HepG2 (cell line): ENCODE results near the gene VWA7. TPM values are rescaled to one million over a fixed set of nuclear protein-coding genes. Genes with fewer than 3 reads are reported as not detected.

ENCODE experiments used
- ARID2 ChIP-seq: sonication (generic); formaldehyde crosslinking; IDR thresholded peaks from 2 replicates; pipeline ENCODE4 v1.8.1; 2022; ENCODE audit warnings: mild to moderate bottlenecking, missing genetic modification reagents, borderline replicate concordance
- CC2D1A ChIP-seq: sonication (generic); formaldehyde crosslinking; IDR thresholded peaks from 2 replicates; pipeline ENCODE4 v1.8.1; 2023; ENCODE audit warnings: mild to moderate bottlenecking, missing genetic modification reagents
- KDM2A ChIP-seq: sonication (generic); formaldehyde crosslinking; IDR thresholded peaks from 2 replicates; pipeline ENCODE4 v1.4.0; 2020; ENCODE audit warnings: low read depth, missing genetic modification reagents, borderline replicate concordance
- KLF15 ChIP-seq: sonication (generic); formaldehyde crosslinking; IDR thresholded peaks from 2 replicates; pipeline ENCODE4 v1.8.1; 2023; ENCODE audit warnings: borderline replicate concordance, mild to moderate bottlenecking, inconsistent platforms, missing genetic modification reagents, mixed read lengths
- KMT2B ChIP-seq: IDR thresholded peaks from 2 replicates; pipeline ENCODE4 v1.6.1; 2016; ENCODE audit warnings: missing genetic modification reagents, missing compliant biosample characterization
- NFKBIZ ChIP-seq: IDR thresholded peaks from 2 replicates; pipeline ENCODE4 v1.6.1; 2018; ENCODE audit warnings: missing genetic modification reagents, missing compliant biosample characterization
- NONO ChIP-seq, 2 experiments: fragments of 450-650 bp in 1 of 2; sonication (generic) in 1 of 2; formaldehyde crosslinking in 1 of 2; IDR thresholded peaks in 1 of 2; conservative IDR thresholded peaks in 1 of 2; 2 replicates each; pipeline versions ENCODE4 v1.6.1 to v1.8.0; 2017 to 2022; ENCODE audit warnings: mild to moderate bottlenecking in 1 of 2, missing genetic modification reagents in 1 of 2, moderate library complexity in 1 of 2
- PHF20 ChIP-seq: sonication (generic); formaldehyde crosslinking; IDR thresholded peaks from 2 replicates; pipeline ENCODE4 v1.5.0; 2020; ENCODE audit warnings: mild to moderate bottlenecking, missing genetic modification reagents
- SP5 ChIP-seq: IDR thresholded peaks from 2 replicates; pipeline ENCODE4 v1.6.1; 2016; ENCODE audit warnings: low read depth, borderline replicate concordance
- TGIF2 ChIP-seq: IDR thresholded peaks from 2 replicates; pipeline ENCODE4 v1.6.1; 2016; ENCODE audit warnings: control low read depth, missing compliant biosample characterization
- ZBTB7B ChIP-seq: sonication (generic); formaldehyde crosslinking; IDR thresholded peaks from 2 replicates; pipeline ENCODE4 v1.4.0; 2020; ENCODE audit warnings: missing genetic modification reagents
- ZEB1 ChIP-seq: IDR thresholded peaks from 2 replicates; pipeline ENCODE4 v1.6.1; 2012; ENCODE audit warnings: mild to moderate bottlenecking, low read depth, inconsistent platforms; ENCODE audit not compliant: insufficient replicate concordance
- ZNF180 ChIP-seq: sonication (generic); formaldehyde crosslinking; IDR thresholded peaks from 2 replicates; pipeline ENCODE4 v1.4.0; 2020; ENCODE audit warnings: low read depth, missing genetic modification reagents, borderline replicate concordance
- ZNF326 ChIP-seq: sonication (generic); formaldehyde crosslinking; IDR thresholded peaks from 2 replicates; pipeline ENCODE4 v1.4.0; 2020; ENCODE audit warnings: missing genetic modification reagents, borderline replicate concordance
- ZNF431 ChIP-seq: sonication (generic); formaldehyde crosslinking; IDR thresholded peaks from 2 replicates; pipeline ENCODE4 v1.9.0; 2022; ENCODE audit warnings: missing genetic modification reagents, low read depth, mild to moderate bottlenecking, borderline replicate concordance
- ZNF660 ChIP-seq: sonication (generic); formaldehyde crosslinking; IDR thresholded peaks from 2 replicates; pipeline ENCODE4 v1.5.1; 2020; ENCODE audit warnings: mild to moderate bottlenecking, low read depth, missing genetic modification reagents, borderline replicate concordance
- ZNF720 ChIP-seq: sonication (generic); formaldehyde crosslinking; IDR thresholded peaks from 2 replicates; pipeline ENCODE4 v1.4.0; 2020; ENCODE audit warnings: missing genetic modification reagents
- ZNF777 ChIP-seq: sonication (generic); formaldehyde crosslinking; IDR thresholded peaks from 2 replicates; pipeline ENCODE4 v1.4.0; 2020; ENCODE audit warnings: missing genetic modification reagents
- ZNF891 ChIP-seq: sonication (generic); formaldehyde crosslinking; IDR thresholded peaks from 2 replicates; pipeline ENCODE4 v1.5.0; 2020; ENCODE audit warnings: mild to moderate bottlenecking, missing genetic modification reagents
- ZSCAN20 ChIP-seq: sonication (generic); formaldehyde crosslinking; IDR thresholded peaks from 2 replicates; pipeline ENCODE4 v1.4.0; 2020; ENCODE audit warnings: missing genetic modification reagents, mild to moderate bottlenecking, borderline replicate concordance
- polyA plus RNA-seq, 8 experiments: library from polyadenylated mRNA; depleted of rRNA in 3 of 8; stranded (reverse) in 7 of 8; unstranded in 1 of 8; fragments of >200 nt; fragmentation: Illumina TruSeq in 4 of 8; extraction: Trizol in 4 of 8; gene quantifications; 2 replicates each; pipeline versions ENCODE4 v1.2.1 to v1.2.3, GENCODE V29; 2011 to 2016; ENCODE audit warnings: low read depth in 4 of 8, missing spikeins in 1 of 8, mixed read lengths in 1 of 8; ENCODE audit not compliant: insufficient read depth in 1 of 8
- total RNA-seq, 5 experiments: library from RNA; depleted of rRNA; stranded (reverse); fragments of >200 nt; fragmentation: Illumina TruSeq; extraction: Trizol; gene quantifications; 2 replicates each; pipeline ENCODE4 v1.2.3, GENCODE V29; 2016; ENCODE audit warnings: low read depth in 1 of 5
- TF ChIP-seq, protein P1 (sequence below): IDR thresholded peaks from 2 replicates; pipeline ENCODE4 v1.6.1; 2016; ENCODE audit warnings: low read depth, borderline replicate concordance
- TF ChIP-seq, protein P2 (sequence below): sonication (generic); formaldehyde crosslinking; IDR thresholded peaks from 2 replicates; pipeline ENCODE4 v1.4.0; 2020; ENCODE audit warnings: missing genetic modification reagents
- TF ChIP-seq, protein P3 (sequence below): sonication (generic); formaldehyde crosslinking; IDR thresholded peaks from 2 replicates; pipeline ENCODE4 v1.9.0; 2021; ENCODE audit warnings: missing genetic modification reagents, borderline replicate concordance

Gene VWA7
- total and polyA plus RNA-seq, 2 of the 13 experiments (the other 11 are each of a cell fraction or from before 2014, with no cell fraction given) = 0.86 to 3.3 TPM

DNA sequence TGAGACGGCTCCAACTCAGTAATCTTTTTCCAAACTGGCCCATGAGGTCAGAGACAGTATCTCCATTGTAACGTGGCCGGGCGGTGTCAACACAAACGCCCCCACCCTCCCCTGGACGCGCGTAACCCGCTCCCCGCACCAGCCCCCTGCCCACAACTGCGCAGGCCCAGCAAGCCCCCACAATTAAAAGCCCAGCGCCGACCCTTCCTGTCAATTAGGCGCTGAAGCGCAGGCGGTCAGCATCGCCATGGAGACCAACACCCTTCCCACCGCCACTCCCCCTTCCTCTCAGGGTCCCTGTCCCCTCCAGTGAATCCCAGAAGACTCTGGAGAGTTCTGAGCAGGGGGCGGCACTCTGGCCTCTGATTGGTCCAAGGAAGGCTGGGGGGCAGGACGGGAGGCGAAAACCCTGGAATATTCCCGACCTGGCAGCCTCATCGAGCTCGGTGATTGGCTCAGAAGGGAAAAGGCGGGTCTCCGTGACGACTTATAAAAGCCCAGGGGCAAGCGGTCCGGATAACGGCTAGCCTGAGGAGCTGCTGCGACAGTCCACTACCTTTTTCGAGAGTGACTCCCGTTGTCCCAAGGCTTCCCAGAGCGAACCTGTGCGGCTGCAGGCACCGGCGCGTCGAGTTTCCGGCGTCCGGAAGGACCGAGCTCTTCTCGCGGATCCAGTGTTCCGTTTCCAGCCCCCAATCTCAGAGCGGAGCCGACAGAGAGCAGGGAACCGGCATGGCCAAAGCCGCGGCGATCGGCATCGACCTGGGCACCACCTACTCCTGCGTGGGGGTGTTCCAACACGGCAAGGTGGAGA, 38.1 kb upstream of the VWA7 start, which contains the start of the genes HSPA1A and HSPA1L (continued):
- TF ChIP-seq SP5 (CRISPR knock-in tag) (0 out of 2 replicates have a peak, but pooled peaks have one; percentile 24), PHF20 (CRISPR knock-in tag) (no peak), NONO (IDR thresholded peaks at IDR 0.05) (no peak), NONO (CRISPR knock-in tag; conservative IDR thresholded peaks at IDR 0.05) (no peak; the same call in 1 of the 2 replicates), ARID2 (CRISPR knock-in tag) (0 out of 2 replicates have a peak, but pooled peaks have one; percentile 37), ZNF326 (CRISPR knock-in tag) (no peak), TGIF2 (CRISPR knock-in tag) (peak; percentile 79), KMT2B (no peak), ZNF720 (CRISPR knock-in tag) (no peak), ZEB1 (peak; percentile 68), KDM2A (CRISPR knock-in tag) (peak; percentile 49; the same call in 1 of the 2 replicates), ZNF660 (CRISPR knock-in tag) (no peak), KLF15 (no peak), ZSCAN20 (CRISPR knock-in tag) (no peak), CC2D1A (CRISPR knock-in tag) (no peak), NFKBIZ (CRISPR knock-in tag) (no peak), ZNF891 (CRISPR knock-in tag) (no peak), ZNF431 (CRISPR knock-in tag) (no peak), ZBTB7B (CRISPR knock-in tag) (peak; percentile 40; the same call in 1 of the 2 replicates), ZNF777 (CRISPR knock-in tag) (no peak), ZNF180 (CRISPR knock-in tag) (no peak)
- TF ChIP-seq, protein P1, sequence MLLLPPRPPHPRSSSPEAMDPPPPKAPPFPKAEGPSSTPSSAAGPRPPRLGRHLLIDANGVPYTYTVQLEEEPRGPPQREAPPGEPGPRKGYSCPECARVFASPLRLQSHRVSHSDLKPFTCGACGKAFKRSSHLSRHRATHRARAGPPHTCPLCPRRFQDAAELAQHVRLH (CRISPR knock-in tag) = peak; percentile 43; the same call in 1 of the 2 replicates
- TF ChIP-seq, protein P2, sequence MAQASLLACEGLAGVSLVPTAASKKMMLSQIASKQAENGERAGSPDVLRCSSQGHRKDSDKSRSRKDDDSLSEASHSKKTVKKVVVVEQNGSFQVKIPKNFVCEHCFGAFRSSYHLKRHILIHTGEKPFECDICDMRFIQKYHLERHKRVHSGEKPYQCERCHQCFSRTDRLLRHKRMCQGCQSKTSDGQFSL (CRISPR knock-in tag) = no peak; the same call in 1 of the 2 replicates
- TF ChIP-seq, protein P3, sequence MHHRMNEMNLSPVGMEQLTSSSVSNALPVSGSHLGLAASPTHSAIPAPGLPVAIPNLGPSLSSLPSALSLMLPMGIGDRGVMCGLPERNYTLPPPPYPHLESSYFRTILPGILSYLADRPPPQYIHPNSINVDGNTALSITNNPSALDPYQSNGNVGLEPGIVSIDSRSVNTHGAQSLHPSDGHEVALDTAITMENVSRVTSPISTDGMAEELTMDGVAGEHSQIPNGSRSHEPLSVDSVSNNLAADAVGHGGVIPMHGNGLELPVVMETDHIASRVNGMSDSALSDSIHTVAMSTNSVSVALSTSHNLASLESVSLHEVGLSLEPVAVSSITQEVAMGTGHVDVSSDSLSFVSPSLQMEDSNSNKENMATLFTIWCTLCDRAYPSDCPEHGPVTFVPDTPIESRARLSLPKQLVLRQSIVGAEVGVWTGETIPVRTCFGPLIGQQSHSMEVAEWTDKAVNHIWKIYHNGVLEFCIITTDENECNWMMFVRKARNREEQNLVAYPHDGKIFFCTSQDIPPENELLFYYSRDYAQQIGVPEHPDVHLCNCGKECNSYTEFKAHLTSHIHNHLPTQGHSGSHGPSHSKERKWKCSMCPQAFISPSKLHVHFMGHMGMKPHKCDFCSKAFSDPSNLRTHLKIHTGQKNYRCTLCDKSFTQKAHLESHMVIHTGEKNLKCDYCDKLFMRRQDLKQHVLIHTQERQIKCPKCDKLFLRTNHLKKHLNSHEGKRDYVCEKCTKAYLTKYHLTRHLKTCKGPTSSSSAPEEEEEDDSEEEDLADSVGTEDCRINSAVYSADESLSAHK (CRISPR knock-in tag) = no peak
- TF ChIP-seq, all 625 proteins: peak for 187
